Neural crest cell (in vitro differentiated cells): ENCODE measurements around the gene FBXO4. TPM values are rescaled to one million over a fixed set of nuclear protein-coding genes. Genes with fewer than 3 reads are reported as not detected.
"Not testable (repeated sequence)": the region's sequence is repeated elsewhere in the genome, so short reads cannot be mapped to it uniquely, and the experiment has no call there.

ENCODE experiments used
- DNase-seq: peaks from one replicate; pipeline ENCODE4 v3.0.0; 2021; ENCODE audit warnings: low read depth, mixed read lengths, low spot score
- H3K27ac Mint-ChIP-seq: one replicate; pipeline ENCODE4 v1.8.0; 2021; ENCODE audit warnings: mild to moderate bottlenecking, mixed read lengths; ENCODE audit not compliant: unreplicated experiment
- H3K27me3 Mint-ChIP-seq: 2 replicates; pipeline ENCODE4 v1.8.0; 2021; ENCODE audit warnings: low read depth, mild to moderate bottlenecking, mixed read lengths
- H3K36me3 Mint-ChIP-seq: 2 replicates; pipeline ENCODE4 v1.8.0; 2021; ENCODE audit warnings: low read depth, mild to moderate bottlenecking, mixed read lengths
- H3K4me1 Mint-ChIP-seq: 2 replicates; pipeline ENCODE4 v1.8.0; 2021; ENCODE audit warnings: mixed read lengths
- H3K4me3 Mint-ChIP-seq: one replicate; pipeline ENCODE4 v1.8.0; 2021; ENCODE audit warnings: mild to moderate bottlenecking, mixed read lengths
- H3K9me3 Mint-ChIP-seq: 2 replicates; pipeline ENCODE4 v1.8.0; 2021; ENCODE audit warnings: mixed read lengths
- CTCF ChIP-seq: fragments of 200-600 bp; sonication (generic); conservative IDR thresholded peaks from 2 replicates; pipeline ENCODE4 v1.5.0; 2021; ENCODE audit warnings: antibody characterized with exemption, mild to moderate bottlenecking
- total RNA-seq: library from RNA; stranded (reverse); gene quantifications from 2 replicates; pipeline ENCODE4 v1.2.1, GENCODE V29; 2021

FBXO4 gene
- total RNA-seq, 1 donor from 2014 or later: 9.1 TPM

GRCh38 chr5:41935544-41935943 is 10.5 kb downstream of the FBXO4 start:
- H3K4me3 Mint-ChIP-seq: no peak overlapping the region
- no peak for DNase-seq

GRCh38 chr5:41940641-41941040 is 15.6 kb downstream of the FBXO4 start:
- TF ChIP-seq CTCF: no peak
- H3K27ac Mint-ChIP-seq: no peak overlapping the region
- no peak overlapping the region for H3K4me3 Mint-ChIP-seq
- no peaks in the 10 kb centered on the region for H3K27me3 Mint-ChIP-seq
- H3K9me3 Mint-ChIP-seq: no peaks in the 10 kb centered on the region
- no peaks in the 10 kb centered on the region for H3K4me1 Mint-ChIP-seq
- H3K36me3 Mint-ChIP-seq: no peaks in the 10 kb centered on the region
- DNase-seq: no peak

More at GRCh38 chr5:41935544-41935943, 10.5 kb downstream of the FBXO4 start:
- H3K27ac Mint-ChIP-seq: no peak overlapping the region
- H3K9me3 Mint-ChIP-seq: peaks cover 3% of the 10 kb centered on the region
- H3K36me3 Mint-ChIP-seq: peaks cover 12% of the 10 kb centered on the region
- TF ChIP-seq CTCF: no peak
- H3K27me3 Mint-ChIP-seq: no peaks in the 10 kb centered on the region
- H3K4me1 Mint-ChIP-seq: no peaks in the 10 kb centered on the region

DNA sequence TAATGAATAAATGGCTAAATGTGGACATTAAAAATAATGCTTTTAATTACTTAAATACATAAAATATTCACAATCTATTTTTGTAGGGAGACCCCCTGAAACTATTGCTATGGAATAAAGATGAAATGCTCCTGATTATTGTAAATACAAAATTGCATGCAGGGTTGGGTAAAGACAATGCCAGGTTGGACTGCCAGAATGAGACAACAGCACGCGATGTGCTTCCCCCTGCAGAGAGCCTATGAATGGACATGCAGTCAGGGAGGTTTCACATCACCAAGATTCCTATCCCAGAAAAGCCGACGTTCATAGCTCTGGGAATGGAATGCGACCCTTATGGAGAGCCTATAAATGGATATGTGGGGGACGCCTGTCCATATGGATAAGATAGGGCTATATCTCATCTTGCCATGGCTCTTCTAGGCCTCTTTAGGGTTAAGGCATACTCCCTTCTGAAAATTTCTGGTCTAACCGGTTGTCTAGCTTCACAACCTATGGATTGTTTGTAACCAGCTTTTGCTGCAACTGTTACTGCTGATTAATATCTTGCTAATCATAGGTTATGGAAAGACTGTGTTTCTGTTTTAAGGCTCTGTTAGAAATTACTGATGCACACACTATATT is 20.4 kb downstream of the FBXO4 start:
- H3K4me3 Mint-ChIP-seq, H3K36me3 Mint-ChIP-seq, H3K27ac Mint-ChIP-seq, H3K4me1 Mint-ChIP-seq, H3K9me3 Mint-ChIP-seq, H3K27me3 Mint-ChIP-seq, DNase-seq: not testable (repeated sequence)

- H3K36me3 Mint-ChIP-seq: no peaks in the 10 kb centered on the region
Measured at GRCh38 chr5:41951224-41951623, 26.1 kb downstream of the FBXO4 start.

DNA sequence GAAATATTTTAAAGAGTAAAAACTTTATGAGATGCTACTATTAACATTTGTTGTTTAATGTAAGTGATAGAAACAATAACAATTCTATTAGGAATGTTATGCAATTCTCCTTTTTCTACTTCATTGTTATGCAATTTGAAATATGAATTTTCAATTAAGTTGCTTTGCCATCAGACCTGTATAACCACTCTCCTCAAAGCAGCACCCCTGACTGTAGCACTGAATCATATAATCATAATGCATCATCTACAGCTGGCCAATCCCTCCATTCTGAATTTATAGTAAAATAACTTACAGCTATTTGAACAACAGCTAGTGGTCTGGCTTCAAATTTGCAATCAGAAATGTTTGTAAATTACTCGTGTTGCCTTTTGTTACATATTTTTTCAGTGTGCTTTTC is 29.2 kb downstream of the FBXO4 start:
- TF ChIP-seq CTCF: no peak
- H3K4me1 Mint-ChIP-seq: no peaks in the 10 kb centered on the region
- no peak for DNase-seq

More at GRCh38 chr5:41951224-41951623, 26.1 kb downstream of the FBXO4 start:
- no peak for DNase-seq
- Mint-ChIP-seq H3K4me3 (no peak overlapping the region), H3K9me3 (peaks cover 9% of the 10 kb centered on the region), H3K4me1 (no peaks in the 10 kb centered on the region), H3K27me3 (no peaks in the 10 kb centered on the region), H3K27ac (no peak overlapping the region)
- TF ChIP-seq CTCF: no peak

GRCh38 chr5:41955432-41956024 is 30.4 kb downstream of the FBXO4 start:
- H3K9me3 Mint-ChIP-seq: peaks cover 12% of the 10 kb centered on the region
- H3K27ac Mint-ChIP-seq: no peak overlapping the region
- H3K4me1 Mint-ChIP-seq: no peaks in the 10 kb centered on the region
- TF ChIP-seq CTCF: no peak
- DNase-seq: no peak
- H3K36me3 Mint-ChIP-seq: no peaks in the 10 kb centered on the region
- H3K27me3 Mint-ChIP-seq: no peaks in the 10 kb centered on the region
- no peak overlapping the region for H3K4me3 Mint-ChIP-seq

More for the DNA sequence above, 29.2 kb downstream of the FBXO4 start:
- H3K27me3 Mint-ChIP-seq: no peaks in the 10 kb centered on the region
- no peak overlapping the region for H3K27ac Mint-ChIP-seq
- no peak overlapping the region for H3K4me3 Mint-ChIP-seq
- peaks cover 13% of the 10 kb centered on the region for H3K9me3 Mint-ChIP-seq
- no peaks in the 10 kb centered on the region for H3K36me3 Mint-ChIP-seq
